Right atrium auricular region (tissue), 2 donors: Measurements from ENCODE around the gene ZNF557. TPM values are rescaled to one million over a fixed set of nuclear protein-coding genes. Genes with fewer than 3 reads are reported as not detected.

Experiments
- DNase-seq: peaks from one replicate; pipeline ENCODE4 v3.0.0-alpha.2; 2019; ENCODE audit warnings: low spot score
- H3K27ac ChIP-seq, 2 donors: fragments of 200-600 bp; sonication (generic); 1 replicate in 1 of 2; 2 replicates in 1 of 2; pipeline ENCODE4 v1.5.1; 2016 to 2019
- H3K27me3 ChIP-seq, 2 donors: fragments of 200-600 bp; sonication (generic); one replicate each; pipeline versions ENCODE4 v1.5.1 to v1.6.0; 2017 to 2019
- H3K36me3 ChIP-seq: fragments of 200-600 bp; sonication (generic); one replicate; pipeline ENCODE4 v1.5.1; 2016
- H3K4me1 ChIP-seq, 2 donors: fragments of 200-600 bp; sonication (generic); one replicate each; pipeline versions ENCODE4 v1.5.1 to v1.6.0; 2017 to 2019
- H3K4me3 ChIP-seq, 2 donors: fragments of 200-600 bp; sonication (generic); 1 replicate in 1 of 2; 2 replicates in 1 of 2; pipeline ENCODE4 v1.5.1; 2017 to 2019; ENCODE audit warnings: mild to moderate bottlenecking in 1 of 2, moderate library complexity in 1 of 2
- H3K9me3 ChIP-seq, 2 donors: fragments of 200-600 bp; sonication (generic); one replicate each; pipeline ENCODE4 v1.5.1; 2019
- CTCF ChIP-seq, 2 donors: fragments of 200-600 bp; sonication (generic); IDR thresholded peaks; one replicate each; pipeline ENCODE4 v1.5.1; 2019; ENCODE audit warnings: antibody characterized with exemption in 2 of 2
- total RNA-seq, 2 donors: library from RNA; depleted of rRNA; stranded (reverse); fragments of >200 nt; gene quantifications; one replicate each; pipeline ENCODE4 v1.1.0, GENCODE V29; 2016

ZNF557 gene
- total RNA-seq, 2 donors from 2014 or later = 3.1 to 5.1 TPM

DNA sequence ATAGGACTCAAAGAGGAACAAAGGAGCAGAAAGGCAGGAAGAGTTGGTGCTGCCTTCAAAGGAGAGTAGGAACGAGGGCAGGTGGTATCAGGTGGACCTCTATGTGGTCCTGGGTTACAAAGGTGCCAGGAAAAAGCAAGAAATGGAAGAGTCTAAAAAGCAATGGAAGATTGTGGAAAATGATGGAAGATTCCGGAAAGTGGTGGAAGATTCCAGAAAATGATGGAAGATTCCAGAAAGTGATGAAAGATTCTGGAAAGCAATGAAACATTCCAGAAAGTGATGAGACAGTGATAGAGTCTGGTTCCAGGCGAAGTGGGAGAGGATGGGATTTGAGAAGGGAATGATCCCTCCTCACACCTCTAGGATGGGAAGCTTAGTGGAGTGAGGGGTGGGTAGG is 55.3 kb downstream of the ZNF557 start:
- no peak for DNase-seq
- peaks cover 6 to 16% of the 10 kb centered on the region in 2 donors for H3K9me3 ChIP-seq
- no peak for TF ChIP-seq CTCF (IDR thresholded peaks at IDR 0.05)
- H3K27ac ChIP-seq = no peak overlapping the region
- H3K4me1 ChIP-seq = no peaks in the 10 kb centered on the region
- no peaks in the 10 kb centered on the region for H3K27me3 ChIP-seq
- H3K36me3 ChIP-seq = peaks cover 88% of the 10 kb centered on the region
- no peak overlapping the region for H3K4me3 ChIP-seq

GRCh38 chr19:7125221-7125620 is 55.7 kb downstream of the ZNF557 start:
- no peak overlapping the region for H3K27ac ChIP-seq
- H3K4me3 ChIP-seq = no peak overlapping the region
- no peak for TF ChIP-seq CTCF (IDR thresholded peaks at IDR 0.05)
- H3K4me1 ChIP-seq = no peaks in the 10 kb centered on the region
- H3K27me3 ChIP-seq = no peaks in the 10 kb centered on the region
- no peak for DNase-seq
- peaks cover 6 to 16% of the 10 kb centered on the region in 2 donors for H3K9me3 ChIP-seq
- peaks cover 88% of the 10 kb centered on the region for H3K36me3 ChIP-seq

GRCh38 chr19:7126132-7126531 is 56.6 kb downstream of the ZNF557 start:
- H3K27ac ChIP-seq = no peak overlapping the region
- no peaks in the 10 kb centered on the region for H3K27me3 ChIP-seq
- no peaks in the 10 kb centered on the region for H3K4me1 ChIP-seq
- no peak overlapping the region for H3K4me3 ChIP-seq
- DNase-seq = no peak
- TF ChIP-seq CTCF (IDR thresholded peaks at IDR 0.05) = no peak
- H3K36me3 ChIP-seq = peaks cover 88% of the 10 kb centered on the region
- peaks cover 6 to 16% of the 10 kb centered on the region in 2 donors for H3K9me3 ChIP-seq

DNA sequence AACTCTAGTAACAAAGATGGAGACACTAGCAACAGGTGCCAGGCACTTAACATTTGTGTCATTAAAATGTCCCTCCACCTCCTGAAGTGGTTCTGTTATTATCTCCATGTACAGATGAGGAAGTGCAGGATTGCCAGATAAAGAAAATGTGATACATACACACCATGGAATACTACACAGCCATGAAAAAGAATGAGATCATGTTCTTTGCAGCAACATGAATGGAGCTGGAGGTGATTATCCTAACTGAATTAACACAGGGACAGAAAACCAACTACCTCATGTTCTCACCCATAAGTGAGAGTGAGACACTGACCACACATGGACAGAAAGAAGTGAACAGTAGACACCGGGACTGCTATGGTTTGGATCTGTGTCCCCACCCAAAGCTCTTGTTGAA is 60.5 kb downstream of the ZNF557 start:
- peaks cover 0 to 8% of the 10 kb centered on the region in 2 donors for H3K4me1 ChIP-seq
- no peak overlapping the region for H3K27ac ChIP-seq
- H3K36me3 ChIP-seq = peaks cover 74% of the 10 kb centered on the region
- no peak for TF ChIP-seq CTCF (IDR thresholded peaks at IDR 0.05)
- H3K9me3 ChIP-seq = peaks cover 6 to 16% of the 10 kb centered on the region in 2 donors
- no peaks in the 10 kb centered on the region for H3K27me3 ChIP-seq
- DNase-seq = no peak
- H3K4me3 ChIP-seq = no peak overlapping the region

DNA sequence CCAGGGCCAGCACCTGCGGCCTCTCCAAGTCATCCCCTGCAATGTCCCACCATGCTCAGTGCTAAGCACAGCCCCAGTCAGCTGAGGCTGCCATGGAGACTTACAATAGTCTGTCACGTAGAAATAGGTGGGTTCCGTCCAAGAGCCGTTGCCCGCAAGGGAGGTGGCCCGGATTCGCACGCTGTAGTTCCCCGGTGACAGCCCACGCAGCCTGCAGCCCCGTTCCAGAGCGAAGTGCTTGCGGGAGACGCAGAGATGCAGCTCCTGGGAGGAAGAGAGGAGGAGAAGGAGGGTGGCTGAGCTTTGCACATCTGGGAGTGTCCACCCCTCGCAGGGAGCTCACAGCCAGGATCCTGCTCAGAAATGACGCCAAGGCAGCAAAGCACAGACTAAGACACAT is 62.6 kb downstream of the ZNF557 start:
- TF ChIP-seq CTCF (IDR thresholded peaks at IDR 0.05) = no peak
- Histone ChIP-seq H3K27ac (no peak overlapping the region), H3K4me3 (no peak overlapping the region), H3K36me3 (peaks cover 56% of the 10 kb centered on the region), H3K9me3 (no peaks in the 10 kb centered on the region), H3K4me1 (peaks cover 0 to 8% of the 10 kb centered on the region in 2 donors), H3K27me3 (no peaks in the 10 kb centered on the region)
- no peak for DNase-seq

DNA sequence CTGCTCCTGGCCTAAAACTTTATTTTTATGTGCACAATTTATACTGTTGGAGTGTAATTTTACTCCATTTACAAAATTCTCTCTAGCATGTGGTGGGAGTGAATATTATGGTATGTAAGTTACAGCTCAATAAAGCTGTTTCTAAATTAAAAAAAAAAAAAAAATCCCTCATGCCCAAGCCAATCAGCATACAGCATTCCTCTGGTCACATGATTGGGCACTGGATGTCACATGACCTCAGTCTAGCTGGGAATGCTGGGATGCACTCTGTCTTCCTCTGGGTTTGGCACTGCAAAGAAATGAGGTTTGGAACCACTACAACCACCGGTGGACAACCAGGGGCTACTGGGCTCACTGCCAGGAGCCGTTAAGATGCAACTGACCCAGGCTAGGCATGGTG is 67.6 kb downstream of the ZNF557 start:
- Histone ChIP-seq H3K9me3 (no peaks in the 10 kb centered on the region), H3K4me1 (peaks cover 0 to 8% of the 10 kb centered on the region in 2 donors), H3K36me3 (peaks cover 50% of the 10 kb centered on the region), H3K4me3 (no peak overlapping the region), H3K27ac (no peak overlapping the region), H3K27me3 (no peaks in the 10 kb centered on the region)
- no peak for DNase-seq
- no peak for TF ChIP-seq CTCF (IDR thresholded peaks at IDR 0.05)
